OCI-LY1 (cell line): ENCODE data around the gene CLIC1.

Experiments used
- H2AFZ ChIP-seq: fragments of 200-600 bp; sonication (generic), shearing (Covaris generic); 2 replicates; pipeline ENCODE4 v1.6.0; 2014; ENCODE audit warnings: antibody characterized with exemption, mild to moderate bottlenecking, low read length
- H3F3A ChIP-seq: fragments of 200-600 bp; sonication (generic), shearing (Covaris generic); 2 replicates; pipeline ENCODE4 v1.6.0; 2014; ENCODE audit warnings: mild to moderate bottlenecking, antibody characterized with exemption, low read length, moderate library complexity; ENCODE audit not compliant: insufficient read depth
- H3K27ac ChIP-seq: fragments of 200-600 bp; sonication (generic); 2 replicates; pipeline ENCODE4 v1.5.1; 2014; ENCODE audit warnings: low read length, mixed run types, mild to moderate bottlenecking, low read depth; ENCODE audit not compliant: poor library complexity, severe bottlenecking
- H3K27me3 ChIP-seq: fragments of 200-600 bp; sonication (generic); 2 replicates; pipeline ENCODE4 v1.6.0; 2014; ENCODE audit warnings: antibody characterized with exemption, mild to moderate bottlenecking, low read length, moderate library complexity; ENCODE audit not compliant: insufficient read depth
- H3K36me3 ChIP-seq: fragments of 200-600 bp; sonication (generic); 2 replicates; pipeline ENCODE4 v1.6.1; 2014; ENCODE audit warnings: mild to moderate bottlenecking, antibody characterized with exemption, low read length, moderate library complexity, mixed read lengths; ENCODE audit not compliant: insufficient read depth
- H3K4me1 ChIP-seq: fragments of 200-600 bp; sonication (generic); 2 replicates; pipeline ENCODE4 v1.5.1; 2014; ENCODE audit warnings: mild to moderate bottlenecking, low read length, moderate library complexity; ENCODE audit not compliant: insufficient read depth, severe bottlenecking
- H3K4me2 ChIP-seq: fragments of 200-600 bp; sonication (generic), shearing (Covaris generic); 2 replicates; pipeline ENCODE4 v1.6.1; 2014; ENCODE audit warnings: low read length
- H3K4me3 ChIP-seq: fragments of 200-600 bp; sonication (generic); 2 replicates; pipeline ENCODE4 v1.5.1; 2014; ENCODE audit warnings: low read length, low read depth, mild to moderate bottlenecking, mixed read lengths; ENCODE audit not compliant: poor library complexity, severe bottlenecking
- H3K79me2 ChIP-seq: fragments of 200-600 bp; shearing (Covaris generic); 2 replicates; pipeline ENCODE4 v1.6.1; 2016; ENCODE audit warnings: mixed run types, low read length, mixed read lengths; ENCODE audit not compliant: insufficient read depth
- H3K9ac ChIP-seq: fragments of 200-600 bp; sonication (generic), shearing (Covaris generic); 2 replicates; pipeline ENCODE4 v1.6.1; 2014; ENCODE audit warnings: mild to moderate bottlenecking, low read length, mixed read lengths
- H3K9me2 ChIP-seq: fragments of 200-600 bp; sonication (generic), shearing (Covaris generic); 2 replicates; pipeline ENCODE4 v1.6.1; 2014; ENCODE audit warnings: low read depth, mild to moderate bottlenecking, low read length, mixed read lengths
- H3K9me3 ChIP-seq: fragments of 200-600 bp; shearing (Covaris generic); 2 replicates; pipeline ENCODE4 v1.6.1; 2014; ENCODE audit warnings: low read length, mixed read lengths
- H4K20me1 ChIP-seq: fragments of 200-600 bp; sonication (generic), shearing (Covaris generic); 2 replicates; pipeline ENCODE4 v1.6.0; 2016; ENCODE audit warnings: mild to moderate bottlenecking, low read length; ENCODE audit not compliant: insufficient read depth
- EZH2 ChIP-seq: fragments of 200-600 bp; sonication (generic), shearing (Covaris generic); IDR thresholded peaks from 2 replicates; pipeline ENCODE4 v1.8.0; 2017; ENCODE audit warnings: borderline replicate concordance, mixed run types, mild to moderate bottlenecking, antibody characterized with exemption, low read length, moderate library complexity, mixed read lengths
- TF ChIP-seq, protein P1 (sequence below): fragments of 200-600 bp; sonication (generic), shearing (Covaris generic); IDR thresholded peaks from 2 replicates; pipeline ENCODE4 v1.5.1; 2017; ENCODE audit warnings: mild to moderate bottlenecking, antibody characterized with exemption, low read length, moderate library complexity, mixed read lengths

Gene CLIC1

GRCh38 chr6:31725502-31726350, 10.6 kb downstream of the CLIC1 start:
- Histone ChIP-seq H2AFZ (no peak overlapping the region), H3F3A (peaks cover 11% of the 10 kb centered on the region), H3K27ac (no peak overlapping the region), H3K36me3 (peaks cover 13% of the 10 kb centered on the region), H3K27me3 (0 out of 2 replicates have a peak, but pooled peaks cover under 1% of the 10 kb centered on the region), H3K9me2 (no peaks in the 10 kb centered on the region), H4K20me1 (no peaks in the 10 kb centered on the region), H3K9ac (no peak overlapping the region), H3K4me2 (no peak overlapping the region), H3K4me1 (peaks cover 35% of the 10 kb centered on the region), H3K4me3 (no peak overlapping the region), H3K9me3 (no peaks in the 10 kb centered on the region), H3K79me2 (no peaks in the 10 kb centered on the region)
- no peak for TF ChIP-seq EZH2
- TF ChIP-seq, protein P1, sequence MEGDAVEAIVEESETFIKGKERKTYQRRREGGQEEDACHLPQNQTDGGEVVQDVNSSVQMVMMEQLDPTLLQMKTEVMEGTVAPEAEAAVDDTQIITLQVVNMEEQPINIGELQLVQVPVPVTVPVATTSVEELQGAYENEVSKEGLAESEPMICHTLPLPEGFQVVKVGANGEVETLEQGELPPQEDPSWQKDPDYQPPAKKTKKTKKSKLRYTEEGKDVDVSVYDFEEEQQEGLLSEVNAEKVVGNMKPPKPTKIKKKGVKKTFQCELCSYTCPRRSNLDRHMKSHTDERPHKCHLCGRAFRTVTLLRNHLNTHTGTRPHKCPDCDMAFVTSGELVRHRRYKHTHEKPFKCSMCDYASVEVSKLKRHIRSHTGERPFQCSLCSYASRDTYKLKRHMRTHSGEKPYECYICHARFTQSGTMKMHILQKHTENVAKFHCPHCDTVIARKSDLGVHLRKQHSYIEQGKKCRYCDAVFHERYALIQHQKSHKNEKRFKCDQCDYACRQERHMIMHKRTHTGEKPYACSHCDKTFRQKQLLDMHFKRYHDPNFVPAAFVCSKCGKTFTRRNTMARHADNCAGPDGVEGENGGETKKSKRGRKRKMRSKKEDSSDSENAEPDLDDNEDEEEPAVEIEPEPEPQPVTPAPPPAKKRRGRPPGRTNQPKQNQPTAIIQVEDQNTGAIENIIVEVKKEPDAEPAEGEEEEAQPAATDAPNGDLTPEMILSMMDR, result no peak

DNA sequence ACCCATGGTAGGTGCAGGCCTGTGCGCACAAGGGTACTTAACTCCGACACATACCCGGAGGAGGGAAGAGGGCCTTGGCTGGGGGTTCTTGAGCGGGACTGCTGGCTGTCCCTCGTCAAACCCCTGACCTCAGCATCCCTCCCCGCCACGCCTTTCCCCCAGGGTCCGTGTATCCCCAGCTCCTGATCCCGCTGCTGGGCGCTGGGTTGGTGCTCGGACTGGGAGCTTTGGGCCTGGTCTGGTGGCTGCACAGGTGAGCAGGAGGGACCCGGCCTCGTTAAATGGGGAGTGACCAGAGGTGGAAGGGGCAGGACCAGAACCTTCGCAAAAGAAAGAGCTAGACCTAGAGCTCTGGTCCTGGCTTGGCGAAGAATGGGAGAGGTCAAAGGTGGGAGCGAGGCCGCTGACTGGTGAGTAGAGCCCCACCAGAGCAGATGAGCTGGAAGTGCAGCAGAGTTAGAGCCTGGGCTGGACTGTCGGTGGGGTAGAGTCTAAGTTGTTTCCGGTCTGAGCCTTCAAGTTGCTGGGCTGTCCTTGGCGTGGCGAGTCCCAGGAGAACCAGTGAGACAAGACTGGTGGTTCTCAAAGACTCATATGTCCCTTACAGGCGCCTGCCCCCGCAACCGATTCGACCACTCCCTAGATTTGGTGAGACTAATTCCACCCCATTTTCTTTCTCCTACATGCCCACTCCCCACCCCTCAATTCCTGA, 12.2 kb downstream of the CLIC1 start:
- no peak overlapping the region for H3K4me3 ChIP-seq
- no peak overlapping the region for H2AFZ ChIP-seq
- H3K27me3 ChIP-seq, result 0 out of 2 replicates have a peak, but pooled peaks cover 3% of the 10 kb centered on the region
- no peak overlapping the region for H3K4me2 ChIP-seq
- TF ChIP-seq EZH2, result no peak
- TF ChIP-seq, protein P1, result no peak
- no peaks in the 10 kb centered on the region for H3K79me2 ChIP-seq
- no peaks in the 10 kb centered on the region for H3K9me2 ChIP-seq
- peaks cover 5% of the 10 kb centered on the region; the same call in 1 of the 2 replicates for H3F3A ChIP-seq
- peaks cover 28% of the 10 kb centered on the region for H3K4me1 ChIP-seq
- no peak overlapping the region for H3K27ac ChIP-seq
- H3K36me3 ChIP-seq, result peaks cover 8% of the 10 kb centered on the region; the same call in 1 of the 2 replicates
- H4K20me1 ChIP-seq, result no peaks in the 10 kb centered on the region
- no peaks in the 10 kb centered on the region for H3K9me3 ChIP-seq
- H3K9ac ChIP-seq, result no peak overlapping the region

DNA sequence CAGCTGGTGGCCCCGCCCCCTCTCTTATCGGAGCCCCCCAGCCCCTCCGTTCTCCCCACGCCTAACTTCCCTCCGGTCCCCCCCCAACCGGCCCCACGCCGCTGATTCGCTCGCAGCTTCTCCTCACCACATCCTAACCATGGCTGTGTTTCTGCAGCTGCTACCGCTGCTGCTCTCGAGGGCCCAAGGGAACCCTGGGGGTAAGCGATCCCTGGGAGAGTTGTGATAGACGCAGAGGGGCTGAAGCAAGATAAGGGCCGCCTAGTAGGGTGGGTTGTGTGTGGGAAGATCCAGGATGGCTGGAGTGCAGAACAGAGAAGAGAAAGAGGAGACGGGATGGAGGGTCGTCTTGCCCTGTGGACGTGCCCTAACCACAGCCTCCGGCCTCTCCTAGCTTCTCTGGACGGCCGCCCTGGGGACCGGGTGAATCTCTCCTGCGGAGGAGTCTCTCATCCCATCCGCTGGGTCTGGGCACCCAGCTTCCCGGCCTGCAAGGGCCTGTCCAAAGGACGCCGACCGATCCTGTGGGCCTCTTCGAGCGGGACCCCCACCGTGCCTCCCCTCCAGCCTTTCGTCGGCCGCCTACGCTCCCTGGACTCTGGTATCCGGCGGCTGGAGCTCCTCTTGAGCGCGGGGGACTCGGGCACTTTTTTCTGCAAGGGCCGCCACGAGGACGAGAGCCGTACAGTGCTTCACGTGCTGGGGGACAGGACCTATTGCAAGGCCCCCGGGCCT, 12.9 kb downstream of the CLIC1 start, which contains the start of gene MPIG6B:
Gene MPIG6B, plus strand, starts transcription at position 129 of the 735 bp plus-strand sequence. Its CDS starts 11 bp downstream, at position 140.
- TF ChIP-seq, protein P1, result no peak
- no peak for TF ChIP-seq EZH2
- Histone ChIP-seq H3K4me2 (no peak within 1 kb of the TSS), H3F3A (peaks cover 5% of the 10 kb centered on the region; the same call in 1 of the 2 replicates), H3K36me3 (peaks cover 8% of the 10 kb centered on the region; the same call in 1 of the 2 replicates), H3K9ac (no peak within 1 kb of the TSS), H3K9me2 (no peaks in the 10 kb centered on the region), H3K79me2 (no peaks in the 10 kb centered on the region), H3K9me3 (no peaks in the 10 kb centered on the region), H3K4me1 (peaks cover 20% of the 10 kb centered on the region), H3K27me3 (0 out of 2 replicates have a peak, but pooled peaks cover 3% of the 10 kb centered on the region), H3K4me3 (no peak within 1 kb of the TSS), H3K27ac (no peak within 1 kb of the TSS), H4K20me1 (no peaks in the 10 kb centered on the region), H2AFZ (no peak within 1 kb of the TSS)
